GM18909 (cell line): ENCODE measurements around the gene SEMA3F.

Experiments used
- ATAC-seq: cut with Tn5 transposase; IDR thresholded peaks from one replicate; pipeline ENCODE4 v1.9.1; 2021; ENCODE audit warnings: mild to moderate bottlenecking; ENCODE audit not compliant: unreplicated experiment, poor library complexity

Gene SEMA3F

GRCh38 chr3:50168388-50168787 is 13.3 kb downstream of the SEMA3F start:
- no peak for ATAC-seq

- no peak for ATAC-seq
Measured at GRCh38 chr3:50168791-50169190, 13.7 kb downstream of the SEMA3F start.

GRCh38 chr3:50169232-50169832 is 14.2 kb downstream of the SEMA3F start:
- ATAC-seq, result no peak

- ATAC-seq, result no peak
Measured at GRCh38 chr3:50169858-50170257, 14.7 kb downstream of the SEMA3F start.

- no peak for ATAC-seq
Measured at GRCh38 chr3:50170689-50171088, 15.6 kb downstream of the SEMA3F start.

GRCh38 chr3:50171540-50172301 is 16.6 kb downstream of the SEMA3F start:
- ATAC-seq, result no peak

- ATAC-seq, result no peak
Measured at GRCh38 chr3:50172626-50173220, 17.6 kb downstream of the SEMA3F start.

- ATAC-seq, result no peak
Measured at GRCh38 chr3:50173685-50174516, 18.8 kb downstream of the SEMA3F start.

GRCh38 chr3:50174517-50174895 is 19.4 kb downstream of the SEMA3F start:
- ATAC-seq, result no peak

- ATAC-seq, result no peak
Measured at GRCh38 chr3:50174947-50175524, 19.9 kb downstream of the SEMA3F start.

- ATAC-seq, result no peak
Measured at GRCh38 chr3:50177346-50177745, 22.2 kb downstream of the SEMA3F start.

- no peak for ATAC-seq
Measured at GRCh38 chr3:50179710-50180109, 24.6 kb downstream of the SEMA3F start.

- no peak for ATAC-seq
Measured at GRCh38 chr3:50181985-50182384, 26.9 kb downstream of the SEMA3F start.

- ATAC-seq, result no peak
Measured at GRCh38 chr3:50182533-50183099, 27.5 kb downstream of the SEMA3F start.

GRCh38 chr3:50183755-50184154 is 28.6 kb downstream of the SEMA3F start:
- ATAC-seq, result no peak

- ATAC-seq, result no peak
Measured at GRCh38 chr3:50184242-50184978, 29.3 kb downstream of the SEMA3F start.

GRCh38 chr3:50185230-50185629 is 30.1 kb downstream of the SEMA3F start:
- ATAC-seq, result no peak

- no peak for ATAC-seq
Measured at GRCh38 chr3:50186096-50186495, 31.0 kb downstream of the SEMA3F start.

GRCh38 chr3:50187750-50188149 is 32.6 kb downstream of the SEMA3F start:
- ATAC-seq, result no peak
